Mammary epithelial cell (primary cell): ENCODE data around the gene FAM13B.

ENCODE experiments used
- EZH2 ChIP-seq: IDR thresholded peaks from 2 replicates; pipeline ENCODE4 v1.6.1; 2012; ENCODE audit warnings: low read length, inconsistent platforms, borderline replicate concordance
- TF ChIP-seq, protein P1 (sequence below), 2 donors: IDR thresholded peaks in 1 of 2; conservative IDR thresholded peaks in 1 of 2; 2 replicates each; pipeline ENCODE4 v1.5.1; 2011 to 2012; ENCODE audit warnings: inconsistent platforms in 2 of 2, low read length in 2 of 2, mild to moderate bottlenecking in 2 of 2, control low read depth in 1 of 2, low read depth in 1 of 2; ENCODE audit not compliant: insufficient read depth in 1 of 2; ENCODE audit errors: extremely low read depth in 1 of 2

DNA sequence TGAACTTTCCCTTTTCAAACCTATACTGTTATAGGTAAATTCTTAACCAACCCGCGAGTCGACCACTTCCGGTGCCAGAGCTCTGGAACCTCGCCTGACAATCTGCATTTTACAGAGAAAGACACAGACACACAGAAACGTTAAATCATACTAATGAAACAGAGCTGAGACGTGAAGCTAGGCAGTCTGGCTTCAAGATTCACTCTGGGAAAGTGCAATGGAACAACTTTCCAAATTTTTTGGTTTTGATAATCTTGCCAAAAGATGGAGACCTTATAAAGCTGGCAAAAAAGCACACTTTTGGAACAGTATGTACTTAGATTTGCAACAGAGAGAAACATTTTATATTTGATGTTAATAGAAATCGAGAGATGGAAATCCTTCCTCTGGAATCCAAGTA, 35.1 kb upstream of the FAM13B start:
- TF ChIP-seq, protein P1, sequence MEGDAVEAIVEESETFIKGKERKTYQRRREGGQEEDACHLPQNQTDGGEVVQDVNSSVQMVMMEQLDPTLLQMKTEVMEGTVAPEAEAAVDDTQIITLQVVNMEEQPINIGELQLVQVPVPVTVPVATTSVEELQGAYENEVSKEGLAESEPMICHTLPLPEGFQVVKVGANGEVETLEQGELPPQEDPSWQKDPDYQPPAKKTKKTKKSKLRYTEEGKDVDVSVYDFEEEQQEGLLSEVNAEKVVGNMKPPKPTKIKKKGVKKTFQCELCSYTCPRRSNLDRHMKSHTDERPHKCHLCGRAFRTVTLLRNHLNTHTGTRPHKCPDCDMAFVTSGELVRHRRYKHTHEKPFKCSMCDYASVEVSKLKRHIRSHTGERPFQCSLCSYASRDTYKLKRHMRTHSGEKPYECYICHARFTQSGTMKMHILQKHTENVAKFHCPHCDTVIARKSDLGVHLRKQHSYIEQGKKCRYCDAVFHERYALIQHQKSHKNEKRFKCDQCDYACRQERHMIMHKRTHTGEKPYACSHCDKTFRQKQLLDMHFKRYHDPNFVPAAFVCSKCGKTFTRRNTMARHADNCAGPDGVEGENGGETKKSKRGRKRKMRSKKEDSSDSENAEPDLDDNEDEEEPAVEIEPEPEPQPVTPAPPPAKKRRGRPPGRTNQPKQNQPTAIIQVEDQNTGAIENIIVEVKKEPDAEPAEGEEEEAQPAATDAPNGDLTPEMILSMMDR (conservative IDR thresholded peaks at IDR 0.05 in 1 of 2, IDR thresholded peaks at IDR 0.05 in 1 of 2; ENCODE audit: extremely low read depth in 1 of 2, insufficient read depth in 1 of 2, low read depth in 1 of 2, low read length in 2 of 2): no peak
- TF ChIP-seq EZH2: no peak
